ENCODE results near the gene DENND5A. TPM values are rescaled to one million over a fixed set of nuclear protein-coding genes. Genes with fewer than 3 reads are reported as not detected.
"Not testable (repeated sequence)": the region's sequence is repeated elsewhere in the genome, so short reads cannot be mapped to it uniquely, and the experiment has no call there.

Gene DENND5A
- total RNA-seq, 4 donors from 2014 or later, result 29.1 to 33.1 (median 31.5) TPM

- Histone ChIP-seq H3K27ac (peak overlapping the region in 2 of 4 donors; percentile 4), H3K4me1 (peaks cover 2 to 14% of the 10 kb centered on the region in 2 donors), H3K27me3 (no peaks in the 10 kb centered on the region), H3K9me3 (no peaks in the 10 kb centered on the region), H3K36me3 (no peaks in the 10 kb centered on the region), H3K4me3 (no peak overlapping the region)
- intact Hi-C loops (cut with DNase I; ENCODE audit: low total_unique reads) (no loop called here), in situ Hi-C loops (cut with MboI; ENCODE audit: low sequenced_read_pairs in 4 of 4) (no loop called here)
- no peak for DNase-seq
- no peak for TF ChIP-seq CTCF (IDR thresholded peaks at IDR 0.05 in 4 of 5, conservative IDR thresholded peaks at IDR 0.05 in 1 of 5)
- no peak for TF ChIP-seq POLR2A (IDR thresholded peaks at IDR 0.05)
- no peak for ATAC-seq
These were observed 15.0 kb downstream of the DENND5A start for GRCh38 chr11:9250139-9250582.

GRCh38 chr11:9249252-9249651 is 15.9 kb downstream of the DENND5A start:
- no peak for DNase-seq
- H3K36me3 ChIP-seq, result no peaks in the 10 kb centered on the region
- in situ Hi-C loops (cut with MboI; ENCODE audit: low sequenced_read_pairs in 4 of 4), result no loop called here
- H3K27ac ChIP-seq, result no peak overlapping the region
- peaks cover 2 to 14% of the 10 kb centered on the region in 2 donors for H3K4me1 ChIP-seq
- H3K4me3 ChIP-seq, result no peak overlapping the region
- H3K27me3 ChIP-seq, result no peaks in the 10 kb centered on the region
- intact Hi-C loops (cut with DNase I; ENCODE audit: low total_unique reads), result no loop called here
- no peak for TF ChIP-seq CTCF (IDR thresholded peaks at IDR 0.05 in 4 of 5, conservative IDR thresholded peaks at IDR 0.05 in 1 of 5)
- no peak for TF ChIP-seq POLR2A (IDR thresholded peaks at IDR 0.05)
- no peak for ATAC-seq
- H3K9me3 ChIP-seq, result no peaks in the 10 kb centered on the region

GRCh38 chr11:9247863-9248262 is 17.3 kb downstream of the DENND5A start:
- ATAC-seq (no peak), DNase-seq (no peak)
- in situ Hi-C loops (cut with MboI; ENCODE audit: low sequenced_read_pairs in 4 of 4) (no loop called here), intact Hi-C loops (cut with DNase I; ENCODE audit: low total_unique reads) (no loop called here)
- Histone ChIP-seq H3K4me1 (peaks cover 2 to 14% of the 10 kb centered on the region in 2 donors), H3K27me3 (no peaks in the 10 kb centered on the region), H3K27ac (no peak overlapping the region), H3K36me3 (no peaks in the 10 kb centered on the region), H3K9me3 (no peaks in the 10 kb centered on the region), H3K4me3 (no peak overlapping the region)
- TF ChIP-seq CTCF (IDR thresholded peaks at IDR 0.05 in 4 of 5, conservative IDR thresholded peaks at IDR 0.05 in 1 of 5) (no peak), POLR2A (IDR thresholded peaks at IDR 0.05) (no peak)

- H3K27ac ChIP-seq; H3K36me3 ChIP-seq; H3K9me3 ChIP-seq; intact Hi-C loops (cut with DNase I; ENCODE audit: low total_unique reads); DNase-seq; in situ Hi-C loops (cut with MboI; ENCODE audit: low sequenced_read_pairs in 4 of 4); H3K4me3 ChIP-seq; ATAC-seq; H3K27me3 ChIP-seq: not testable (repeated sequence)
- peaks cover 2 to 13% of the 10 kb centered on the region in 2 donors for H3K4me1 ChIP-seq
These were observed 28.9 kb downstream of the DENND5A start for GRCh38 chr11:9236242-9236641.

- TF ChIP-seq POLR2A (IDR thresholded peaks at IDR 0.05) (no peak), CTCF (IDR thresholded peaks at IDR 0.05 in 4 of 5, conservative IDR thresholded peaks at IDR 0.05 in 1 of 5) (no peak)
- ATAC-seq, result no peak
- no peak overlapping the region for H3K4me3 ChIP-seq
- no peak for DNase-seq
- peaks cover 19 to 26% of the 10 kb centered on the region in 2 donors for H3K4me1 ChIP-seq
- H3K9me3 ChIP-seq, result no peaks in the 10 kb centered on the region
- in situ Hi-C loops (cut with MboI; ENCODE audit: low sequenced_read_pairs in 4 of 4), result no loop called here
- intact Hi-C loops (cut with DNase I; ENCODE audit: low total_unique reads), result no loop called here
- peak overlapping the region in 3 of 4 donors; percentile 43 to 64 (median 62) for H3K27ac ChIP-seq
- H3K36me3 ChIP-seq, result no peaks in the 10 kb centered on the region
- no peaks in the 10 kb centered on the region for H3K27me3 ChIP-seq
These were observed 32.7 kb downstream of the DENND5A start for GRCh38 chr11:9232482-9232881.
